SK-N-SH (cell line): ENCODE results near the gene COL25A1.

Experiments used
- CTCF ChIP-seq: fragments of 200-600 bp; sonication (generic); IDR thresholded peaks from 2 replicates; pipeline ENCODE4 v1.6.1; 2017; ENCODE audit warnings: antibody characterized with exemption, mild to moderate bottlenecking, moderate library complexity
- EP300 ChIP-seq, 2 experiments: IDR thresholded peaks; 2 replicates each; pipeline versions ENCODE4 v1.4.0 to v1.6.1; 2012; ENCODE audit warnings: borderline replicate concordance in 1 of 2, low read depth in 1 of 2, low read length in 1 of 2
- MAX ChIP-seq: IDR thresholded peaks from 2 replicates; pipeline ENCODE4 v1.4.0; 2012; ENCODE audit warnings: low read depth
- POLR2AphosphoS5 ChIP-seq: IDR thresholded peaks from 2 replicates; pipeline ENCODE4 v1.6.1; 2012; ENCODE audit warnings: low read depth, low read length
- ZBTB33 ChIP-seq: IDR thresholded peaks from 2 replicates; pipeline ENCODE4 v1.4.0; 2012; ENCODE audit warnings: low read depth, borderline replicate concordance

- TF ChIP-seq MAX (no peak), ZBTB33 (no peak), CTCF (no peak), EP300 (IDR thresholded peaks at IDR 0.05; ENCODE audit: borderline replicate concordance in 1 of 2, low read depth in 1 of 2, low read length in 1 of 2) (no peak), POLR2AphosphoS5 (no peak)
These were observed 229.9 kb downstream of the COL25A1 start for GRCh38 chr4:109072595-109072994.
